ENCODE data around the gene SMIM23.

SMIM23 gene

GRCh38 chr5:171744882-171745281, 40.7 kb upstream of the SMIM23 start:
- CTCF ChIA-PET = no interaction called here
- POLR2A ChIA-PET = no interaction called here
- H3K4me3 ChIP-seq (ENCODE audit: low read depth, low read length) = no peak overlapping the region

DNA sequence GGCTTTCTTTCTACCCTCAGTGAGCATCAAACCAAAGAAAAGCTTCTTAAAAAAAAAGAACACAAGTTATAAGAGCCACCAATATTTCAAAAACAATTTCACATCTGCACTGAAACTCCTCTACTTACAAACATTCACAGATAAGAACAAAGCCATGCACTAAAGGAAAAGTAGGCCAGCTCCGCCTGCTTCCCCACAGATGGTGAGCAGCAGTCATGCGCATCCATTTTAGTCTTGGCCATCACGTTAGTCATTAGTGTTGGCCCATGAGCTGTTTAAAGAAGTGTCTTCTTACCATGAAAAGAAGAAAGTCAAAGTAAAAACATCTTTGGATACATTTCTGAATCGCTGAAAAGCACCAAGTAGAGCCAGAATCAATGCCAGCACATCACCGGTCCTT, 40.0 kb upstream of the SMIM23 start:
- no peaks in the 10 kb centered on the region for H3K4me1 ChIP-seq (ENCODE audit: control insufficient read depth, insufficient read depth, low read length)
- H3K27ac ChIP-seq (ENCODE audit: extremely low read depth, low read depth, low read length) = no peak overlapping the region
- CTCF ChIA-PET = interaction anchor here (0.7 kb wide), 1 partner anchor 375 kb away, joined by 3 read pairs; no protein-coding TSS in a partner anchor
- POLR2A ChIA-PET = no interaction called here
- H3K4me3 ChIP-seq (ENCODE audit: low read depth, low read length) = no peak overlapping the region
- no peaks in the 10 kb centered on the region for H3K36me3 ChIP-seq (ENCODE audit: control insufficient read depth in 2 of 2, insufficient read depth in 1 of 2, low read length in 2 of 2)
- no peaks in the 10 kb centered on the region for H3K9me3 ChIP-seq (ENCODE audit: control insufficient read depth, insufficient read depth, low read depth, low read length)
- TF ChIP-seq ZNF518A (tag by site-specific recombination; conservative IDR thresholded peaks at IDR 0.05; ENCODE audit: low read depth) (no peak), ZNF24 (tag by site-specific recombination; IDR thresholded peaks at IDR 0.05) (no peak), KLF16 (tag by site-specific recombination; IDR thresholded peaks at IDR 0.05) (no peak), ZBTB44 (tag by site-specific recombination; IDR thresholded peaks at IDR 0.05) (no peak), REPIN1 (tag by site-specific recombination; IDR thresholded peaks at IDR 0.05; ENCODE audit: low read depth) (no peak), ZNF302 (tag by site-specific recombination; IDR thresholded peaks at IDR 0.05; ENCODE audit: low read depth) (no peak), ZNF354C (tag by site-specific recombination; IDR thresholded peaks at IDR 0.05; ENCODE audit: borderline replicate concordance, low read depth) (no peak), PRDM2 (tag by site-specific recombination; IDR thresholded peaks at IDR 0.05; ENCODE audit: borderline replicate concordance) (no peak), ZFP41 (tag by site-specific recombination; IDR thresholded peaks at IDR 0.05; ENCODE audit: borderline replicate concordance) (no peak), ZNF174 (tag by site-specific recombination; IDR thresholded peaks at IDR 0.05) (no peak)
- TF ChIP-seq, protein P1, sequence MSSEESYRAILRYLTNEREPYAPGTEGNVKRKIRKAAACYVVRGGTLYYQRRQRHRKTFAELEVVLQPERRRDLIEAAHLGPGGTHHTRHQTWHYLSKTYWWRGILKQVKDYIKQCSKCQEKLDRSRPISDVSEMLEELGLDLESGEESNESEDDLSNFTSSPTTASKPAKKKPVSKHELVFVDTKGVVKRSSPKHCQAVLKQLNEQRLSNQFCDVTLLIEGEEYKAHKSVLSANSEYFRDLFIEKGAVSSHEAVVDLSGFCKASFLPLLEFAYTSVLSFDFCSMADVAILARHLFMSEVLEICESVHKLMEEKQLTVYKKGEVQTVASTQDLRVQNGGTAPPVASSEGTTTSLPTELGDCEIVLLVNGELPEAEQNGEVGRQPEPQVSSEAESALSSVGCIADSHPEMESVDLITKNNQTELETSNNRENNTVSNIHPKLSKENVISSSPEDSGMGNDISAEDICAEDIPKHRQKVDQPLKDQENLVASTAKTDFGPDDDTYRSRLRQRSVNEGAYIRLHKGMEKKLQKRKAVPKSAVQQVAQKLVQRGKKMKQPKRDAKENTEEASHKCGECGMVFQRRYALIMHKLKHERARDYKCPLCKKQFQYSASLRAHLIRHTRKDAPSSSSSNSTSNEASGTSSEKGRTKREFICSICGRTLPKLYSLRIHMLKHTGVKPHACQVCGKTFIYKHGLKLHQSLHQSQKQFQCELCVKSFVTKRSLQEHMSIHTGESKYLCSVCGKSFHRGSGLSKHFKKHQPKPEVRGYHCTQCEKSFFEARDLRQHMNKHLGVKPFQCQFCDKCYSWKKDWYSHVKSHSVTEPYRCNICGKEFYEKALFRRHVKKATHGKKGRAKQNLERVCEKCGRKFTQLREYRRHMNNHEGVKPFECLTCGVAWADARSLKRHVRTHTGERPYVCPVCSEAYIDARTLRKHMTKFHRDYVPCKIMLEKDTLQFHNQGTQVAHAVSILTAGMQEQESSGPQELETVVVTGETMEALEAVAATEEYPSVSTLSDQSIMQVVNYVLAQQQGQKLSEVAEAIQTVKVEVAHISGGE (tag by site-specific recombination; conservative IDR thresholded peaks at IDR 0.05; ENCODE audit: low read depth) = no peak
- TF ChIP-seq, protein P2, sequence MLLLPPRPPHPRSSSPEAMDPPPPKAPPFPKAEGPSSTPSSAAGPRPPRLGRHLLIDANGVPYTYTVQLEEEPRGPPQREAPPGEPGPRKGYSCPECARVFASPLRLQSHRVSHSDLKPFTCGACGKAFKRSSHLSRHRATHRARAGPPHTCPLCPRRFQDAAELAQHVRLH (tag by site-specific recombination; IDR thresholded peaks at IDR 0.05) = no peak

More at GRCh38 chr5:171744882-171745281, 40.7 kb upstream of the SMIM23 start:
- Histone ChIP-seq H3K27ac (ENCODE audit: extremely low read depth, low read depth, low read length) (no peak overlapping the region), H3K36me3 (ENCODE audit: control insufficient read depth in 2 of 2, insufficient read depth in 1 of 2, low read length in 2 of 2) (no peaks in the 10 kb centered on the region), H3K9me3 (ENCODE audit: control insufficient read depth, insufficient read depth, low read depth, low read length) (no peaks in the 10 kb centered on the region), H3K4me1 (ENCODE audit: control insufficient read depth, insufficient read depth, low read length) (no peaks in the 10 kb centered on the region)
- TF ChIP-seq ZNF837 (tag by site-specific recombination; IDR thresholded peaks at IDR 0.05) (no peak), ZNF513 (tag by site-specific recombination; IDR thresholded peaks at IDR 0.05) (peak; percentile 80), SALL2 (tag by site-specific recombination; IDR thresholded peaks at IDR 0.05; ENCODE audit: borderline replicate concordance) (no peak)

Data from HEK293 (cell line).